Measurements from ENCODE around the gene RBM12. TPM values are rescaled to one million over a fixed set of nuclear protein-coding genes. Genes with fewer than 3 reads are reported as not detected.

The RBM12 gene
- total RNA-seq, 3 donors from 2014 or later: 68.3 to 72.5 (median 70.6) TPM

DNA sequence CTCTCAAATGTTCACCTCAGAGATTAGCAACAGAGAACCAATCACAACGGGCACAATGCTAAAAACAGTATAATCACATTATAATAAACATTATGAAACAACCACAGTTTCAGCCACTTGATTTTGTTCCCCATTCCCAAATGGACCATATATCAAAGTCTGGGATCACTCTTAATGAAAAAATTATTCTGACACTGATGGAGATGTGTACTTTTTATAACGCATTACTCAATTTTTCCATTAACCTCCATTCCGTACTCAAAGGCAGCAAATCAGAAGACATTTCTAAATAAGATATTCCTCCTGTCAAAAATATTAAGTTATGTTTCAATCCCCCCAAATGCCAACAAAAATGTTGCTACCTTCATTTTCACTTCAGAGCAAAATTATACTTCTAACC is 2.8 kb downstream of the RBM12 start:
- H3K4me1 ChIP-seq (ENCODE audit: low read depth): peaks cover 36% of the 10 kb centered on the region
- intact Hi-C loops (cut with DNase I, micrococcal nuclease): no loop called here
- no peaks in the 10 kb centered on the region for H3K9me3 ChIP-seq
- TF ChIP-seq, protein P1, sequence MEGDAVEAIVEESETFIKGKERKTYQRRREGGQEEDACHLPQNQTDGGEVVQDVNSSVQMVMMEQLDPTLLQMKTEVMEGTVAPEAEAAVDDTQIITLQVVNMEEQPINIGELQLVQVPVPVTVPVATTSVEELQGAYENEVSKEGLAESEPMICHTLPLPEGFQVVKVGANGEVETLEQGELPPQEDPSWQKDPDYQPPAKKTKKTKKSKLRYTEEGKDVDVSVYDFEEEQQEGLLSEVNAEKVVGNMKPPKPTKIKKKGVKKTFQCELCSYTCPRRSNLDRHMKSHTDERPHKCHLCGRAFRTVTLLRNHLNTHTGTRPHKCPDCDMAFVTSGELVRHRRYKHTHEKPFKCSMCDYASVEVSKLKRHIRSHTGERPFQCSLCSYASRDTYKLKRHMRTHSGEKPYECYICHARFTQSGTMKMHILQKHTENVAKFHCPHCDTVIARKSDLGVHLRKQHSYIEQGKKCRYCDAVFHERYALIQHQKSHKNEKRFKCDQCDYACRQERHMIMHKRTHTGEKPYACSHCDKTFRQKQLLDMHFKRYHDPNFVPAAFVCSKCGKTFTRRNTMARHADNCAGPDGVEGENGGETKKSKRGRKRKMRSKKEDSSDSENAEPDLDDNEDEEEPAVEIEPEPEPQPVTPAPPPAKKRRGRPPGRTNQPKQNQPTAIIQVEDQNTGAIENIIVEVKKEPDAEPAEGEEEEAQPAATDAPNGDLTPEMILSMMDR (IDR thresholded peaks at IDR 0.05): no peak
- DNase-seq (no peak), ATAC-seq (no peak)
- no peak overlapping the region for H3K4me3 ChIP-seq
- no peaks in the 10 kb centered on the region for H3K36me3 ChIP-seq (ENCODE audit: low read depth)

DNA sequence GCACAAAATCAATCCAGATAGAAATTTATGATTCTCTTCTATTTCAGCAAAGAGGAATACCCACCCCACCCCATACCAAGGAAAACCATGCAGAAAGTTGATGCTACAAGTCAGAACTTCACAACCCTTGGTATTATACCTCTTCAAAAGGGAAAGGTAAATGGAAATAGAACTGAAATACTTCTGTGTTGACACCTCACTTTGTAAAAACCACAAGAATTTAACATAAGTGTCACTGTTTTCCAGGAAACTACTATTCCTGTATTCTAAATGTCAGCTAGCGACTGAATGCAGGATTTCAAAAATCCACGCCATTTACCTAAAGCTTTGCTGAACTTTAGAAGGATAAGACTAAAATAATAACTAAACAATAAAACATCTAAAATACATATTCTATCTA is 3.6 kb downstream of the RBM12 start:
- TF ChIP-seq, protein P1 (IDR thresholded peaks at IDR 0.05): no peak
- no peak for DNase-seq
- intact Hi-C loops (cut with DNase I, micrococcal nuclease): no loop called here
- no peak overlapping the region for H3K4me3 ChIP-seq
- H3K36me3 ChIP-seq (ENCODE audit: low read depth): no peaks in the 10 kb centered on the region
- no peaks in the 10 kb centered on the region for H3K9me3 ChIP-seq
- no peak for ATAC-seq
- peaks cover 43% of the 10 kb centered on the region for H3K4me1 ChIP-seq (ENCODE audit: low read depth)

DNA sequence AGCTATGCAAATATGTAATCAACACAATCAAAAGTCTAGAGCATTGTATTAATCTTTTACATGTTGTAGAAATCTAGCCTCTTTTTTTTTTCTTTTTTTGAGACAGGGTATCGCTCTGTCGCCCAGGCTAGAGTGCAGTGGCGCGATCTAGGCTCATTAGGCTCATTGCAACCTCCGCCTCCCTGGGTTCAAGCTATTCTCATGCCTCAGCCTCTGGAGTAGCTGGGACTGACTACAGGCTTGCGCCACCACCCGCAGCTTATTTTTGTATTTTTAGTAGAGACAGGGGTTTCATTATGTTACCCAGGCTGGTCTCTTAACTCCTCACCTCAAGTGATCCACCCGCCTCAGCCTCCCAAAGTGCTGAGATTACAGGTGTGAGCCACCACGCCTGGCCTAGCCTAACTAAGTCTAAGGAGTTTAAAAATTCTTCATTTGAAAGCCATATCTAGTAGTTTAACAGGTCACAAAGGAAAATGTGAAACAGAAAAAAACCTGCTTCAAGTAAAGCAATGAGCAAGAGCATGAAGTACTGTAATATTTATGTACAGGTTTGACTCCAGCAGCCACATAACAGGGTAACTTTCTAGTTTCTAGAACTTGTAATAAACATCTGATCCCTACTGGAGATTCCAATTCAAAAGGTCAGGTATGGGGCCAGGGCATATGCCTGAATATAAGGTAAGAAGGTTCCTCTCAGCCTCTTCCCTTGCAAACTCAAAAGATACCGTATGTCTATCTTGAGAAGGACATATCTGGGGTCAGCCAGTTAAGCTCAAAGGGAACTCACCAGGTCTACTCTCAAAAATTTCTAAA is 4.4 kb downstream of the RBM12 start:
- TF ChIP-seq, protein P1 (IDR thresholded peaks at IDR 0.05): no peak
- Histone ChIP-seq H3K36me3 (ENCODE audit: low read depth) (no peaks in the 10 kb centered on the region), H3K9me3 (no peaks in the 10 kb centered on the region), H3K4me1 (ENCODE audit: low read depth) (peaks cover 43% of the 10 kb centered on the region), H3K4me3 (no peak overlapping the region)
- intact Hi-C loops (cut with DNase I, micrococcal nuclease): no loop called here
- ATAC-seq (no peak), DNase-seq (no peak)

DNA sequence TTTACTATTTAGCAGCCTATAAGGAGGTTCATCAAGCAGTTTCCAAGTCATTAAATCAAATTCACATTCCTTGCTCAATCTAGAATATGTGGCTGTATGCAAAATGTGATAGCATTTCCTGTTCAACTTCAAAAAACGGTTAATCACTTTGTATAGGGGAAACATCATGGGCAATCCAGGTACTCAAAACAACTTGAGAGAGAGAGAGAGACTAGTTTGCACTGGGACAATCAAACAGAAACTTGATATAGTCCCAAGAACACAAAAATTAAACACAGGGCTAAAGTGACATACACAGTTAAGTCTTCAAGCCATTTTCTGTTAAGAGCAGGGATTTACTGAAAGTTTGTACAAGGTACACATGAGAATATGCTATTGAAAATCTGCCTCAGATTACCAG is 7.4 kb downstream of the RBM12 start:
- H3K4me3 ChIP-seq: no peak overlapping the region
- H3K9me3 ChIP-seq: no peaks in the 10 kb centered on the region
- H3K4me1 ChIP-seq (ENCODE audit: low read depth): peaks cover 33% of the 10 kb centered on the region
- ATAC-seq (no peak), DNase-seq (no peak)
- no peaks in the 10 kb centered on the region for H3K36me3 ChIP-seq (ENCODE audit: low read depth)
- intact Hi-C loops (cut with DNase I, micrococcal nuclease): no loop called here
- TF ChIP-seq, protein P1 (IDR thresholded peaks at IDR 0.05): no peak

DNA sequence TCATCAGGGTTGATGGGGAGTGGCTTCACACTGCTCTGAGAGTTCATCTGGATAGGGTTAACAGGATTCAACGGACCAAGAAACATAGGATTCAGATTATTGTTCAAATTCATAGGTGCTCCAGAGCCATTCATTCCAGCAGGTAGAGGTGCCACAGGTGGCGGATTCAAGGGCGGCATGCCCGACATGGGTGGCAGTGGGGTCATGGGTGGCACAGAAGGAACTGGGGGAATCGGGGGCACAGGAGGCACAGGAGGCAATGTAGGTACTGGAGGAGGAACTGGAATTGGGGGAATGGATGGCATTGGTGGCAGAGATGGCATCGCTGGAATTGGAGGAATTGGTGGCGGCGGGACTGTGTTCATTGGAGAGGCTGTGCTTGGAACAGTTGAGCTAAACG is 10.3 kb downstream of the RBM12 start:
- ATAC-seq (no peak), DNase-seq (no peak)
- Histone ChIP-seq H3K4me3 (no peak overlapping the region), H3K36me3 (ENCODE audit: low read depth) (no peaks in the 10 kb centered on the region), H3K9me3 (no peaks in the 10 kb centered on the region), H3K4me1 (ENCODE audit: low read depth) (peaks cover 21% of the 10 kb centered on the region)
- intact Hi-C loops (cut with DNase I, micrococcal nuclease): no loop called here
- TF ChIP-seq, protein P1 (IDR thresholded peaks at IDR 0.05): no peak

Data from mucosa of descending colon (tissue), 3 donors.